Measurements from ENCODE around the gene ACOXL. TPM values are rescaled to one million over a fixed set of nuclear protein-coding genes. Genes with fewer than 3 reads are reported as not detected.

The ACOXL gene
- total and polyA plus RNA-seq, 2 donors = 0.38 to 0.41 TPM

GRCh38 chr2:110793034-110793433 is 60.7 kb downstream of the ACOXL start:
- DNase-seq (ENCODE audit: low read depth in 6 of 9, low spot score in 9 of 9) = no peak
- no peaks in the 10 kb centered on the region for H3K4me1 ChIP-seq (ENCODE audit: control insufficient read depth in 2 of 2, insufficient read depth in 2 of 2, low read length in 2 of 2)
- 91% methylated on average over 4 of the region's 4 CpGs for WGBS
- no peaks in the 10 kb centered on the region for H3K36me3 ChIP-seq (ENCODE audit: control insufficient read depth in 2 of 2, insufficient read depth in 2 of 2, low read length in 1 of 2)
- H3K27me3 ChIP-seq (ENCODE audit: control insufficient read depth in 2 of 2, insufficient read depth in 1 of 2, low read length in 1 of 2) = peaks cover 0 to 7% of the 10 kb centered on the region in 2 donors
- H3K4me3 ChIP-seq (ENCODE audit: low read length in 2 of 2) = no peak overlapping the region
- no peaks in the 10 kb centered on the region for H3K9me3 ChIP-seq (ENCODE audit: control insufficient read depth in 2 of 2, insufficient read depth in 1 of 2, low read length in 1 of 2)
- H3K27ac ChIP-seq (ENCODE audit: low read depth in 1 of 2, low read length in 1 of 2) = no peak overlapping the region

- Histone ChIP-seq H3K9me3 (ENCODE audit: control insufficient read depth in 2 of 2, insufficient read depth in 1 of 2, low read length in 1 of 2) (peaks cover 0 to 2% of the 10 kb centered on the region in 2 donors), H3K27me3 (ENCODE audit: control insufficient read depth in 2 of 2, insufficient read depth in 1 of 2, low read length in 1 of 2) (peaks cover 0 to 2% of the 10 kb centered on the region in 2 donors), H3K4me1 (ENCODE audit: control insufficient read depth in 2 of 2, insufficient read depth in 2 of 2, low read length in 2 of 2) (no peaks in the 10 kb centered on the region), H3K27ac (ENCODE audit: low read depth in 1 of 2, low read length in 1 of 2) (no peak overlapping the region), H3K36me3 (ENCODE audit: control insufficient read depth in 2 of 2, insufficient read depth in 2 of 2, low read length in 1 of 2) (no peaks in the 10 kb centered on the region), H3K4me3 (ENCODE audit: low read length in 2 of 2) (no peak overlapping the region)
- DNase-seq (ENCODE audit: low read depth in 6 of 9, low spot score in 9 of 9) = no peak
- 87% methylated on average over 4 of the region's 4 CpGs for WGBS
Measured at GRCh38 chr2:110794390-110794789, 62.0 kb downstream of the ACOXL start.

GRCh38 chr2:110794951-110795350 is 62.6 kb downstream of the ACOXL start:
- Histone ChIP-seq H3K4me1 (ENCODE audit: control insufficient read depth in 2 of 2, insufficient read depth in 2 of 2, low read length in 2 of 2) (no peaks in the 10 kb centered on the region), H3K9me3 (ENCODE audit: control insufficient read depth in 2 of 2, insufficient read depth in 1 of 2, low read length in 1 of 2) (peaks cover 0 to 3% of the 10 kb centered on the region in 2 donors), H3K27me3 (ENCODE audit: control insufficient read depth in 2 of 2, insufficient read depth in 1 of 2, low read length in 1 of 2) (peaks cover 0 to 2% of the 10 kb centered on the region in 2 donors), H3K27ac (ENCODE audit: low read depth in 1 of 2, low read length in 1 of 2) (no peak overlapping the region), H3K36me3 (ENCODE audit: control insufficient read depth in 2 of 2, insufficient read depth in 2 of 2, low read length in 1 of 2) (no peaks in the 10 kb centered on the region), H3K4me3 (ENCODE audit: low read length in 2 of 2) (no peak overlapping the region)
- no peak for DNase-seq (ENCODE audit: low read depth in 6 of 9, low spot score in 9 of 9)
- WGBS = 95% methylated on average over 8 of the region's 8 CpGs

GRCh38 chr2:110796716-110797301 is 64.4 kb downstream of the ACOXL start:
- peaks cover 0 to 4% of the 10 kb centered on the region in 2 donors for H3K27me3 ChIP-seq (ENCODE audit: control insufficient read depth in 2 of 2, insufficient read depth in 1 of 2, low read length in 1 of 2)
- H3K36me3 ChIP-seq (ENCODE audit: control insufficient read depth in 2 of 2, insufficient read depth in 2 of 2, low read length in 1 of 2) = no peaks in the 10 kb centered on the region
- WGBS = 93% methylated on average over 7 of the region's 7 CpGs
- H3K4me1 ChIP-seq (ENCODE audit: control insufficient read depth in 2 of 2, insufficient read depth in 2 of 2, low read length in 2 of 2) = no peaks in the 10 kb centered on the region
- DNase-seq (ENCODE audit: low read depth in 6 of 9, low spot score in 9 of 9) = no peak
- peaks cover 0 to 3% of the 10 kb centered on the region in 2 donors for H3K9me3 ChIP-seq (ENCODE audit: control insufficient read depth in 2 of 2, insufficient read depth in 1 of 2, low read length in 1 of 2)
- no peak overlapping the region for H3K4me3 ChIP-seq (ENCODE audit: low read length in 2 of 2)
- H3K27ac ChIP-seq (ENCODE audit: low read depth in 1 of 2, low read length in 1 of 2) = no peak overlapping the region

- H3K27ac ChIP-seq (ENCODE audit: low read depth in 1 of 2, low read length in 1 of 2) = no peak overlapping the region
- peaks cover 0 to 4% of the 10 kb centered on the region in 2 donors for H3K27me3 ChIP-seq (ENCODE audit: control insufficient read depth in 2 of 2, insufficient read depth in 1 of 2, low read length in 1 of 2)
- 98% methylated on average over 3 of the region's 3 CpGs for WGBS
- H3K36me3 ChIP-seq (ENCODE audit: control insufficient read depth in 2 of 2, insufficient read depth in 2 of 2, low read length in 1 of 2) = no peaks in the 10 kb centered on the region
- no peaks in the 10 kb centered on the region for H3K4me1 ChIP-seq (ENCODE audit: control insufficient read depth in 2 of 2, insufficient read depth in 2 of 2, low read length in 2 of 2)
- DNase-seq (ENCODE audit: low read depth in 6 of 9, low spot score in 9 of 9) = no peak
- no peak overlapping the region for H3K4me3 ChIP-seq (ENCODE audit: low read length in 2 of 2)
- H3K9me3 ChIP-seq (ENCODE audit: control insufficient read depth in 2 of 2, insufficient read depth in 1 of 2, low read length in 1 of 2) = peaks cover 0 to 3% of the 10 kb centered on the region in 2 donors
Measured at GRCh38 chr2:110799376-110799775, 67.0 kb downstream of the ACOXL start.

- Histone ChIP-seq H3K36me3 (ENCODE audit: control insufficient read depth in 2 of 2, insufficient read depth in 2 of 2, low read length in 1 of 2) (no peaks in the 10 kb centered on the region), H3K4me1 (ENCODE audit: control insufficient read depth in 2 of 2, insufficient read depth in 2 of 2, low read length in 2 of 2) (peaks cover 2% of the 10 kb centered on the region in 2 donors), H3K27me3 (ENCODE audit: control insufficient read depth in 2 of 2, insufficient read depth in 1 of 2, low read length in 1 of 2) (peaks cover 0 to 4% of the 10 kb centered on the region in 2 donors), H3K4me3 (ENCODE audit: low read length in 2 of 2) (no peak overlapping the region), H3K9me3 (ENCODE audit: control insufficient read depth in 2 of 2, insufficient read depth in 1 of 2, low read length in 1 of 2) (peaks cover 0 to 3% of the 10 kb centered on the region in 2 donors), H3K27ac (ENCODE audit: low read depth in 1 of 2, low read length in 1 of 2) (no peak overlapping the region)
- no peak for DNase-seq (ENCODE audit: low read depth in 6 of 9, low spot score in 9 of 9)
- 90% methylated on average over 7 of the region's 7 CpGs for WGBS
Measured at GRCh38 chr2:110800611-110801402, 68.4 kb downstream of the ACOXL start.

- DNase-seq (ENCODE audit: low read depth in 6 of 9, low spot score in 9 of 9) = no peak
- peaks cover 2 to 11% of the 10 kb centered on the region in 2 donors for H3K4me1 ChIP-seq (ENCODE audit: control insufficient read depth in 2 of 2, insufficient read depth in 2 of 2, low read length in 2 of 2)
- no peak overlapping the region for H3K4me3 ChIP-seq (ENCODE audit: low read length in 2 of 2)
- H3K36me3 ChIP-seq (ENCODE audit: control insufficient read depth in 2 of 2, insufficient read depth in 2 of 2, low read length in 1 of 2) = no peaks in the 10 kb centered on the region
- no peak overlapping the region for H3K27ac ChIP-seq (ENCODE audit: low read depth in 1 of 2, low read length in 1 of 2)
- peaks cover 0 to 3% of the 10 kb centered on the region in 2 donors for H3K9me3 ChIP-seq (ENCODE audit: control insufficient read depth in 2 of 2, insufficient read depth in 1 of 2, low read length in 1 of 2)
- H3K27me3 ChIP-seq (ENCODE audit: control insufficient read depth in 2 of 2, insufficient read depth in 1 of 2, low read length in 1 of 2) = peaks cover 0 to 7% of the 10 kb centered on the region in 2 donors
- WGBS = 91% methylated on average over 3 of the region's 3 CpGs
Measured at GRCh38 chr2:110802208-110802932, 70.0 kb downstream of the ACOXL start.

- H3K36me3 ChIP-seq (ENCODE audit: control insufficient read depth in 2 of 2, insufficient read depth in 2 of 2, low read length in 1 of 2) = no peaks in the 10 kb centered on the region
- H3K27ac ChIP-seq (ENCODE audit: low read depth in 1 of 2, low read length in 1 of 2) = no peak overlapping the region
- DNase-seq (ENCODE audit: low read depth in 6 of 9, low spot score in 9 of 9) = no peak
- peaks cover 0 to 7% of the 10 kb centered on the region in 2 donors for H3K27me3 ChIP-seq (ENCODE audit: control insufficient read depth in 2 of 2, insufficient read depth in 1 of 2, low read length in 1 of 2)
- 95% methylated on average over 3 of the region's 3 CpGs for WGBS
- H3K4me3 ChIP-seq (ENCODE audit: low read length in 2 of 2) = no peak overlapping the region
- peaks cover 2 to 11% of the 10 kb centered on the region in 2 donors for H3K4me1 ChIP-seq (ENCODE audit: control insufficient read depth in 2 of 2, insufficient read depth in 2 of 2, low read length in 2 of 2)
- peaks cover 0 to under 1% of the 10 kb centered on the region in 2 donors for H3K9me3 ChIP-seq (ENCODE audit: control insufficient read depth in 2 of 2, insufficient read depth in 1 of 2, low read length in 1 of 2)
Measured at GRCh38 chr2:110804433-110804832, 72.1 kb downstream of the ACOXL start.

- H3K27ac ChIP-seq (ENCODE audit: low read depth in 1 of 2, low read length in 1 of 2) = no peak overlapping the region
- DNase-seq (ENCODE audit: low read depth in 6 of 9, low spot score in 9 of 9) = peak in 1 of 9 donors; percentile 33
- H3K9me3 ChIP-seq (ENCODE audit: control insufficient read depth in 2 of 2, insufficient read depth in 1 of 2, low read length in 1 of 2) = no peaks in the 10 kb centered on the region
- H3K4me1 ChIP-seq (ENCODE audit: control insufficient read depth in 2 of 2, insufficient read depth in 2 of 2, low read length in 2 of 2) = peaks cover 2 to 11% of the 10 kb centered on the region in 2 donors
- WGBS = 31% methylated on average over 10 of the region's 10 CpGs
- H3K36me3 ChIP-seq (ENCODE audit: control insufficient read depth in 2 of 2, insufficient read depth in 2 of 2, low read length in 1 of 2) = no peaks in the 10 kb centered on the region
- no peak overlapping the region for H3K4me3 ChIP-seq (ENCODE audit: low read length in 2 of 2)
- H3K27me3 ChIP-seq (ENCODE audit: control insufficient read depth in 2 of 2, insufficient read depth in 1 of 2, low read length in 1 of 2) = peaks cover 0 to 7% of the 10 kb centered on the region in 2 donors
Measured at GRCh38 chr2:110804915-110805314, 72.5 kb downstream of the ACOXL start.
